GM12875 (cell line): ENCODE data around the gene C11orf98.

Source experiments
- H3K4me3 ChIP-seq: one replicate; pipeline ENCODE4 v1.5.1; 2011; ENCODE audit warnings: low read depth, low read length, control low read depth
- CTCF ChIP-seq: IDR thresholded peaks from 2 replicates; pipeline ENCODE4 v1.5.1; 2011; ENCODE audit warnings: low read depth, mild to moderate bottlenecking, control low read depth, inconsistent platforms, low read length, moderate library complexity, borderline replicate concordance; ENCODE audit not compliant: insufficient read depth

C11orf98 gene

DNA sequence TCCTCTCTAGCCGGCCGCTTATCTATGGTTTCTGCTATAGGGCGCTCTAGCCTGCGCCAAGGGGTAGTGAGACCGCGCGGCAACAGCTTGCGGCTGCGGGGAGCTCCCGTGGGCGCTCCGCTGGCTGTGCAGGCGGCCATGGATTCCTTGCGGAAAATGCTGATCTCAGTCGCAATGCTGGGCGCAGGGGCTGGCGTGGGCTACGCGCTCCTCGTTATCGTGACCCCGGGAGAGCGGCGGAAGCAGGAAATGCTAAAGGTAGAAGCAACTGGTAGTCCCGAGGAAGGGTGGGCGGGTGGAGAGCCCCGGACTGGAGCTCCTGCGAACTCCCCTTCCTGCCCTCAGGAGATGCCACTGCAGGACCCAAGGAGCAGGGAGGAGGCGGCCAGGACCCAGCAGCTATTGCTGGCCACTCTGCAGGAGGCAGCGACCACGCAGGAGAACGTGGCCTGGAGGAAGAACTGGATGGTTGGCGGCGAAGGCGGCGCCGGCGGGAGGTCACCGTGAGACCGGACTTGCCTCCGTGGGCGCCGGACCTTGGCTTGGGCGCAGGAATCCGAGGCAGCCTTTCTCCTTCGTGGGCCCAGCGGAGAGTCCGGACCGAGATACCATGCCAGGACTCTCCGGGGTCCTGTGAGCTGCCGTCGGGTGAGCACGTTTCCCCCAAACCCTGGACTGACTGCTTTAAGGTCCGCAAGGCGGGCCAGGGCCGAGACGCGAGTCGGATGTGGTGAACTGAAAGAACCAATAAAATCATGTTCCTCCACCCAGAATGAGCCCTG lies 6.8 kb upstream of the C11orf98 start, which contains the start of the genes LBHD1 and UQCC3:
Gene LBHD1, minus strand, starts transcription at position 660 of the 782 bp plus-strand sequence. CDS start 2,236 bp downstream, outside the sequence.
Gene UQCC3, plus strand, starts transcription at position 66 of the 782 bp plus-strand sequence. Its CDS starts 73 bp downstream, at position 139.
- TF ChIP-seq CTCF = no peak
- peak within 1 kb of the TSS; percentile 95 for H3K4me3 ChIP-seq

- no peak for TF ChIP-seq CTCF
Measured at GRCh38 chr11:62671236-62671607, 6.2 kb upstream of the C11orf98 start.

DNA sequence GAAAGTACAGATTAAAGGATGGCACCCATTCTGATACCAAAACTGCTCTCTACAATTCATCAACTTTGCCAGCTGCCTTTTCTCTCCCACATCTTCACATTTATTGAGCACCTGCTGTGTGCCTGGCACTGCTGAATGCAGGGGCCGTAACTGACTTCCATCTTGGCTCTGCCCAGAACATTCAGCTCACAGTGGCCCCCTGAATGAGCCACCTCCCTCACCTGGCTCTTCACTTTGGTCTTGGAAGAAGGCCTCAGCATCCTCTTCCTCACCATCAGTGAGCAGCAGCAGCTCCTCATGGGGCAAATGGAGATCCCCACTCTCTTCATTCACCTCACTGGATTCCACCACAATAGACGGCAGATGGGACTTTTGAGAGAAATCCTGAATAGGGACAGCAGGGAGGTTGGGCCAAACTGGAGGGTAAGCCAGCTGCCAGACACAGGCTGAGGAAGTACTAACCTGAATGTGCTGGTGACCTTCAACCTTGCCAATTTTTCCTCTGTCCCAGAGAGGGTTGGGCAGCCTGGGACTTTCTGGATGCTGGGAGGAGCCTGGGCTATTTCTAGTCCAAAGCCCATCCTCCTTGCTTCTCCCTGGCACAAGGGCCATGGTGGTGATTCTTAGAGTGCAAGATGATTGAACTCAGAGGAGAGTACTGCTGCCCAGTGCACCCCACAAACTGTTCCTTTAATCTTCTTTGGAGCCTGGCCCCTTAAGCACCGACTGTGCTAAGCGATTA lies 4.6 kb upstream of the C11orf98 start:
- H3K4me3 ChIP-seq = no peak overlapping the region
- no peak for TF ChIP-seq CTCF

More at GRCh38 chr11:62671236-62671607, 6.2 kb upstream of the C11orf98 start:
- H3K4me3 ChIP-seq = peak overlapping the region; percentile 95

GRCh38 chr11:62667460-62667859 lies 2.5 kb upstream of the C11orf98 start:
- TF ChIP-seq CTCF = no peak

GRCh38 chr11:62666259-62666926 lies 1.4 kb upstream of the C11orf98 start:
- TF ChIP-seq CTCF = no peak

More at GRCh38 chr11:62667460-62667859, 2.5 kb upstream of the C11orf98 start:
- H3K4me3 ChIP-seq = no peak overlapping the region

DNA sequence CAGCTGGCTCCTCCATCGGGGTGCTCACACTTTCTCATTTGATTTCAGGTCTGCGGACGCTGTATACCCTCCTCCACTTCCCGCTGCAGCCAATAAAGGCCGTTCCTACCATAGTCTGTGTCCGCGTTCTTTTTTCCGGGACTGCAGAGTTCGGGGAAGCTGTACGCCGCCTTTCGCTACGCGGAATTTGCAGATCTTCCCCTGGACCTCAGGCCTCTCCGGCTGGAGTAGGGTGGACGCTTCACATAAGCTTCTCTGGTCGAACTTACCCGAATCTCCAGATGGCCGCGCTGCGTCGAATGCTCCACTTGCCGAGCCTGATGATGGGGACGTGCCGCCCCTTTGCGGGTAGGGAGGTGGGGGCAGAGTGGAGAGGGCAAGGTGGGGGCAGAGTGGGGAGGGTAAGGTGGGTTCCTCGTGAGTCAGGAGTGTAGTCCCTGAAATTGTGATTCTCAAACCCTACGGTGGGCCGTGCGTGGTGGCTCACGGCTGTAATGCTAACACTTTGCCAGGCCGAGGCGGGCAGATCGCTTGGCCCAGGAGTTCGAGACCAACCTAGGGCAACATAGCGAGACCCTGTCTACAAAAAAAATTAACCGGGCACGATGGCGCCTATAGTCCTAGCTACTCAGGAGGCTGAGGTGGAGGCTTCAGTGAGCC lies 719 bp upstream of the C11orf98 start:
- H3K4me3 ChIP-seq = peak overlapping the region; percentile 68
- TF ChIP-seq CTCF = no peak

More at GRCh38 chr11:62666259-62666926, 1.4 kb upstream of the C11orf98 start:
- peak overlapping the region; percentile 68 for H3K4me3 ChIP-seq
